22Rv1 (cell line): ENCODE data around the gene NAPEPLD.
"Not testable (repeated sequence)": the region's sequence is repeated elsewhere in the genome, so short reads cannot be mapped to it uniquely, and the experiment has no call there.

ENCODE experiments used
- H3K27ac ChIP-seq: fragments of 450-650 bp; 2 replicates; pipeline ENCODE4 v1.5.1; 2017
- ZFX ChIP-seq: fragments of 450-650 bp; IDR thresholded peaks from 2 replicates; pipeline ENCODE4 v1.6.1; 2017; ENCODE audit warnings: antibody characterized with exemption, borderline replicate concordance
- TF ChIP-seq, protein P1 (sequence below): fragments of 450-650 bp; IDR thresholded peaks from 2 replicates; pipeline ENCODE4 v1.5.1; 2017; ENCODE audit warnings: mild to moderate bottlenecking

NAPEPLD gene

DNA sequence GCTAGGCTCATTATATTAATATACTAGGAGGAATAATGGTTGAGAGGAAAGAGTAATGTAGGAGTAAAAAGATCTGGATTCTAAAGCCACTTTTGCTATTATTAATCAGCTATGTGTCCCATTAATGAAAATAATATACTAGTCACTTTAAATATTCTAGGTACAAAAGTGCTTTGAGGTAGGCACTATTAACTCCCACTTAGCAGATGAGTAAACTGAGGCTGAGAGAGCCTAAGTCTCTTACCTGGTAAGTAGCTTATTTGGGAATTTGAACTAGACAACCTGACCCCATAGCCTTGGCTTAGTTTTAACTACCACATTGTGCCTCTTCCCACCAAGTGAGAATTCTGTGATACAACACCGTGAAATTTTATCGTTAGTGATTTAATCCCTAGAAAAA, 68.0 kb downstream of the NAPEPLD start:
- TF ChIP-seq, protein P1, sequence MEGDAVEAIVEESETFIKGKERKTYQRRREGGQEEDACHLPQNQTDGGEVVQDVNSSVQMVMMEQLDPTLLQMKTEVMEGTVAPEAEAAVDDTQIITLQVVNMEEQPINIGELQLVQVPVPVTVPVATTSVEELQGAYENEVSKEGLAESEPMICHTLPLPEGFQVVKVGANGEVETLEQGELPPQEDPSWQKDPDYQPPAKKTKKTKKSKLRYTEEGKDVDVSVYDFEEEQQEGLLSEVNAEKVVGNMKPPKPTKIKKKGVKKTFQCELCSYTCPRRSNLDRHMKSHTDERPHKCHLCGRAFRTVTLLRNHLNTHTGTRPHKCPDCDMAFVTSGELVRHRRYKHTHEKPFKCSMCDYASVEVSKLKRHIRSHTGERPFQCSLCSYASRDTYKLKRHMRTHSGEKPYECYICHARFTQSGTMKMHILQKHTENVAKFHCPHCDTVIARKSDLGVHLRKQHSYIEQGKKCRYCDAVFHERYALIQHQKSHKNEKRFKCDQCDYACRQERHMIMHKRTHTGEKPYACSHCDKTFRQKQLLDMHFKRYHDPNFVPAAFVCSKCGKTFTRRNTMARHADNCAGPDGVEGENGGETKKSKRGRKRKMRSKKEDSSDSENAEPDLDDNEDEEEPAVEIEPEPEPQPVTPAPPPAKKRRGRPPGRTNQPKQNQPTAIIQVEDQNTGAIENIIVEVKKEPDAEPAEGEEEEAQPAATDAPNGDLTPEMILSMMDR: no peak
- H3K27ac ChIP-seq: no peak overlapping the region

DNA sequence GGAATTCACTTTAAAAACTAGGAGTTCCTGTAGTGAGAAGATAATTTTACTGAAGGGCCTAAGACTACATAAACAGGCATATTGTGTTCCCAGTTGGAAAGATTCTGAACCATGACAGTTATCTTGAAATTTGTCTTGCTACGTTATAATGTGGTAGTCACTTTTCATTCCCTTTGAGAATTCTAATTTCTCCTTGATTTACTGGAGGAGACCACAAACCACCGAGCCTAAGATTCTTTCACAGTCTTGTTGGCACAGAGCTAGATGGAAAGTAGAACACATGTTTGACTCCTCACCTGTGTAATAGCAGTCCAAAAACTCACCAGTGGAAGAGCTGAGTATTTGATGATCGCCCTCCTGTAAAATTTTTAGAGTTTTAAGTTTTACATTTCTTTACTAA, 69.1 kb downstream of the NAPEPLD start:
- TF ChIP-seq ZFX: no peak
- TF ChIP-seq, protein P1: no peak

DNA sequence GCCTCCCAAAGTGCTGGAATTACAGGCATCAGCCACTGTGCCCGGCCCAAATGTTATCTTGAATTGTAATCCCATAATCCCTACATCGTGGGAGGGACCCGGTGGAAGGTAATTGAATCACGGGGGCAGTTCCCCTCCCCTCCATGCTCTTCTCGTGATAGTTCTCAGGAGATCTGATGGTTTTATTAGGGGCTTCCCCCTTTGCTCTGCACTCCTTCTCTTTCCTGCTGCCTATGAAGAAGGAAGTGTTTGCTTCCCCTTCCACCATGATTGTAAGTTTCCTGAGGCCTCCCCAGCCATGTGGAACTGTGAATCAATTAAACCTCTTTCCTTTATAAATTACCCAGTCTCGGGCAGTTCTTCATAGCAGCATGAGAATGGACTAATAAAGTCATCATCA, 70.7 kb downstream of the NAPEPLD start:
- H3K27ac ChIP-seq: not testable (repeated sequence)

More for the DNA sequence above, 69.1 kb downstream of the NAPEPLD start:
- no peak overlapping the region for H3K27ac ChIP-seq

DNA sequence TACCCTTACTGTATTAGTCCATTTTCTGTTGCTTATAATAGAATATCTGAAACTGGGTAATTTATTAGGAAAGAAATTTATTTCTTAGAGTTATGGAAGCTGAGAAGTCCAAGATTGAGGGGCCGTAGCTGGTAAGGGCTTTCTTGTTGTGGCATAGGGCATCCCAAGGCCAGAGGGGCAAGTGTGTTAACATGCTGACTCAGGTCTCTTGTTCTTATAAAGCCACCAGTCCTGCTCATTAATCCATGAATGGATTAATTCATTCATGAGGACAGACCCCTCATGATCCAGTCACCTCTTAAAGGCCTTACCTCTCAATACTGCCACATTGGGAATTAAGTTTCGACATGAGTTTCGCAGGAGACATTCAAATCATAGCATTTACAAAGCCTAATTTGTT, 71.6 kb downstream of the NAPEPLD start:
- TF ChIP-seq, protein P1: no peak
- no peak for TF ChIP-seq ZFX
- no peak overlapping the region for H3K27ac ChIP-seq

DNA sequence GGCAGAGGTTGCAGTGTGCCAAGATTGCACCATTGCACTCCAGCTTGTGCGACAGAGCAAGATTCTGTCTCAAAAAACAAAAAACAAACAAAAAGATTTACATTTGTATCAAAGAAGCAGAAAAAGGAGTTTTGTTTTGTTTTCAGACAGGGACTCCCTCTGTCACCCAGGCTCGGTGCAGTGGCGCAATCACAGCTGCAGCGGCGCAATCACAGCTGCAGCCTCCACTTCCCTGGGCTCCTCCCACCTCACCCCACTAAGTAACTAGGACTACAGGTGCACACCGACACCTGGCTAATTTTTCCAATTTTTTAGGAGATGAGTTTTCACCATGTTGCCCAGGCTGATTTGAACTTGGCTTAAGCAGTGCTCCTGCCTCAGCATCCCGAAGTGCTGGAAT, 72.1 kb downstream of the NAPEPLD start:
- TF ChIP-seq, protein P1: no peak
- no peak for TF ChIP-seq ZFX
- H3K27ac ChIP-seq: no peak overlapping the region

DNA sequence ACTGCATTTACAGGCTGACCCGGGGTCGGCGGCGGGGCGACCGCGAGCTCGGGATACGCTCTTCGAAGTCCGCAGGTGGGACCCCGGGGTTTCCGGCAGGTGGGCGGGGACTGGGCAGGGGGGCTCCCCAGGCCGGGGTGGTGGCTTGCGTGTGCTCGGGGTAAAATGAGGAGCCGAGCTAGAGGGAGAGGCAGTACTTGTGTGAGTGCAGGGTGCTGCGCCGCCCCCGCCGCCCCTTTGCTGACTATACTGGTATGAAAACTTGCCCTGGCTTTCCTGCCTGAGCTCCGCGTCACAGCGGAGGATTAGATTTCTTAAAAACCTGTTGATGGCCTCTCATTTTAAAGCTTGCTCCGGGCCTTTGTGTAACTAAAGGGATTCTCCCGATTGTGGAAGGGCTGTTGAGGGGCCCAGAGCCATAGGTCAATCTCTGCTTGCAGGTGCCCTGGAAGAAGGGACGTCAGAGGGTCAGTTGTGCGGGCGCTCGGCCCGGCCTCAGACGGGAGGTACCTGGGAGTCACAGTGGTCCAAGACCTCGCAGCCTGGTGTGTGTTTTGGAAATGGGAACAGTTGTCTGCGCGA, 73.5 kb downstream of the NAPEPLD start:
- TF ChIP-seq ZFX: no peak
- TF ChIP-seq, protein P1: no peak
- H3K27ac ChIP-seq: peak overlapping the region; percentile 94

DNA sequence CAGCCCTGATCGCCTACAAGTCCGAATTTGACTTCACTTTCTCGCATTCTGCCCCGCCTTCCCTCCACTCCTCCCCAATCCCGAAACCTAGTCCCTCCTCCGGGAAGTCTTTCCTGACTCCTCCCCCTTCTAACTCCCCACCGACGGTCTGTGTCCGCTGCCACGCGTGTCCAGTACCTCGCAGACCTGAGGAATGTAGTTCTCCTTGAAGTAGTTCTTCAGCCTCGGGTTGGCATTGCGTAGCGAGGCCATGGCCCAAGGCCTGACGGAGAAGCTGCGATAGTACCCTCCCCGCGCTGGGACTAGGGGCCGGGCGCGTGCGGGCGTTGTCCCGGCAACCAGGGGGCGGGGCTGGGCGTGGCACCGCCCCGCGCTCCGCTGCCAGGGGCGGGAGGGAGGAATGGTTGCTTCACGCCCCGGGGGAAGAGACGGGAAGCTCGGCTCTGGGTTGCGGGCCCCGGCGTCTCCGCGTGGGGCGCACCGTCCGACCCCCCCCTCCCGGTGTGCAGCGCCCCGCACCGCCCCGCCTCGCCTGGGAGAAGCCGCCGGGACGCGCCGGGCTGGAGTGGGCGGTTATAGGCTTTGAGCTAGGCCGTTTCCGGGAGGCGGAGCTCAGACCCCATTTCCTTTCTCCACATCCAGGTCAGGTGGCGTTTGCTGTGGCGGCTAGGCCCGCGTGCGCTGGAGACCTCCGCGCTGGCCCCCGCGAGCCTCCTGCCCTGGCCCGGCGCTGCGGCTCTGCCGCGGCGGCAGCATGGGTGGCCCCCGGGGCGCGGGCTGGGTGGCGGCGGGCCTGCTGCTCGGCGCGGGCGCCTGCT, 74.2 kb downstream of the NAPEPLD start, which contains the start of the genes ARMC10 and FBXL13:
Gene ARMC10, plus strand, starts transcription at position 622 of the 818 bp plus-strand sequence. Its CDS starts 133 bp downstream, at position 755.
Gene FBXL13, minus strand, starts transcription at position 278 of the 818 bp plus-strand sequence.
- peak within 1 kb of the TSS; percentile 94 for H3K27ac ChIP-seq
- TF ChIP-seq, protein P1: peak; percentile 62
- no peak for TF ChIP-seq ZFX
